HG03039 (cell line): ENCODE measurements around the gene ZDHHC24.

Source experiments
- ATAC-seq: cut with Tn5 transposase; IDR thresholded peaks from one replicate; pipeline ENCODE4 v1.9.1; 2021; ENCODE audit warnings: mild to moderate bottlenecking, moderate library complexity; ENCODE audit not compliant: unreplicated experiment

Gene ZDHHC24

GRCh38 chr11:66567787-66568123, 21.9 kb upstream of the ZDHHC24 start:
- no peak for ATAC-seq

DNA sequence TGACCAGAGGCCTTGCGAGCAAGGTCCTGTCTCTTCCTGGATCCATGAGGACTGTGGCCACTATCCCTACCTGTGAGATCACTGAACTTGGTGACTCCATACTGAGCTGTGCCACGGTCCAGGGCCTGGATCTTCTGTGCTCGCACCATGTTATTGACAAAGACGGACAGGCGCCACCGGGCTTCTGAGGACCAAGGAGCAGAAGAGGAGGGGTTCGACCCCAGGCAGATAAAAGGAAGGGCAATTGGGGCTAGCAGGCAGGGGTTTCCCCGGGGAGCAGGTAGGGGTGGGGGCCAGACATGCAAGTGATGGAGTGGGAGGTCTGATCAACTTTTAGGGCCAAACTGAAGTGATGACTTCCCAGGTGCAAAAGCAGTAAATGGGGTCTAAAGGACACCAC, 20.4 kb upstream of the ZDHHC24 start:
- no peak for ATAC-seq

DNA sequence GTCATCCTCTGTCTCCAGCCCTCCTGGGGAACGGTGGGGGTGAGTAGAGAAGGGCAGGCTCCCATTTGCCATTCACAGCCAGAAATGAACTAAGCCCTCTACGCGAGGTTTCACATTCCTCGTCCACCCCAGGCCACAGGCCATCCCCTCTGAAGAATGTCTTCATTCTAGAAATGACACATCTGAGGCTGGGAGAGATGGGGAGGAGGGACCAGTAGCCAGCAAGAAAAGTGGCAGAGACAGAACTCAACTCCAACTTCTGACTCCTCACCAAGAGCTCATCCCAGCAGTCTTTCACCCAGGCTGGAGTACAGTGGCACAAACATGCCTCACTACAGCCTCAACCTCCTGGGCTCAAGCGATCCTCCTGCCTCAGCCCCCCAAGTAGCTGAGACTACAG, 19.1 kb upstream of the ZDHHC24 start:
- ATAC-seq: no peak

DNA sequence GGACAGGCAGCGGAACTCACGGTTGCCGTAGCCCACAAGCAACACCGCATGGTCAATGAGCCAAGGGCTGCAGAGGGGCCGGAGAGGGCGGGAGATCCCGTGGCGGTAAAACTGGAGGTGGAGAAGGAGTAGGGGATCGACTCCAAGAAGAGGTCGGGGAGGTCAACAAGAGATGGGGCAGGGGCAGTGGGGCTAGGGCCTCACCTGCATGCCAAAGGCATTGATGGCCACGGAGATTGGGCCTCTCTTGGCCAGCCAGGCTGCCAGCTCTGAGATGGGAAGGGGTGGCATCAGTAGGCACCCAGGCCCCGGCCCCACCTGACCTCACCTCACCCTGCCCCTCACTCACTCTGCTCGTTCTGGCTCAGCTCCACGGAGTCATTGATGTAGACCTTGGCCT, 18.7 kb upstream of the ZDHHC24 start:
- no peak for ATAC-seq

GRCh38 chr11:66563832-66564231, 18.0 kb upstream of the ZDHHC24 start:
- no peak for ATAC-seq

DNA sequence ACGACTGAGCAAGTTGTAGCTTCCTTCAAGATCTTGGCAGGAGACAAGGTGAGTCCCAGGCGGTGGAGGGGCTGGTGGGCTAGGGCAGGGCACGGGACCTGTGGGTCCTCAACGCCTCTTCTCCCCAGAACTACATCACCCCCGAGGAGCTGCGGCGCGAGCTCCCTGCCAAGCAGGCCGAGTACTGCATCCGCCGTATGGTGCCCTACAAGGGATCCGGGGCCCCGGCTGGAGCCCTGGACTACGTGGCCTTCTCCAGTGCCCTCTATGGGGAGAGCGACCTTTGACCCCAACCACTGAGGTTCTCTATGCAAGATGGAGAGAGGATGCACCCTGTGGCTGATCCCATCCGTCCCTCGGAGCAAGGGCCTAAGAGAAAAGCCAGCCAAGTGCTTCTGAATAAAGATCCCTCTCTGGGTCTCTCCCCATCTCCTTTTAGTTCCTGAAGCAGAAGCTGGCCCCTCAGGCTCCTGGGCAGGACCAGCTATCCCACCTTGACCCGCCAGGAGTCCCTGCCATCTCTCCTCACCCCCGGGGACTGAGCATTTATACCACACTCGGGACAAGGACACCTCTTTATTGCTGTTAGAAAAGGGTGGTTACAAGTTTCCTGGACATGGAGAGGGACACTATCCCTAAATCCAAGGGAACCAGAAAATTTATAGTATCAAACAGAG, 17.2 kb upstream of the ZDHHC24 start:
- no peak for ATAC-seq

DNA sequence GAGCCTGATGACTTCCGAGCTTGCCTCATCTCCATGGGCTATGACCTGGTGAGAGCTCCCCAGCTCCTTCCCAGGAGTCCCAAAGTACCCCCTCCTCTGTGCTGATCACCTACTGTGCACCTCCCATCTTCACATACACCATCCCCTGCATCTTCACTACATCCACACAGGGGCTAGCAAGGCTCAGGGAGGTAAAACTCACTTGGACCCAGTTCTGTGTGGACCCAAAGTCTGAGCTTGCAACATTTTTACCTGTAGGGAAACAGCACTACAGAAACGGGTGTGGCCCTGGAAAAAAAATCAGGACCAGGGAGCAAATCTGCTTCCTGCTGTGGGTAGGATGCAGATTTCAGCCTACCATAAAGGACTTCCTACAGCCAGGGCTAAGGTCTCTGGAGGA, 16.4 kb upstream of the ZDHHC24 start:
- ATAC-seq: no peak

DNA sequence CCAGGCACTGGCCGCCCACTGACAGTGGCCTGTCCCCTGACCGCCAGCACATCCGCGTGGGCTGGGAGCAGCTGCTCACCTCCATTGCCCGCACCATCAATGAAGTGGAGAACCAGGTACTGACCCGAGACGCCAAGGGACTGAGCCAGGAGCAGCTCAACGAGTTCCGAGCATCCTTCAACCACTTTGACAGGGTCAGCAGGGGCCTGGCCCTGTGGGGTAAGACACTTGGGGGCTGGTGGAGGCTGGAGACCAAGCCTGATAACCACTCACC, 16.1 kb upstream of the ZDHHC24 start:
- no peak for ATAC-seq

GRCh38 chr11:66561178-66561974, 15.5 kb upstream of the ZDHHC24 start:
- no peak for ATAC-seq

DNA sequence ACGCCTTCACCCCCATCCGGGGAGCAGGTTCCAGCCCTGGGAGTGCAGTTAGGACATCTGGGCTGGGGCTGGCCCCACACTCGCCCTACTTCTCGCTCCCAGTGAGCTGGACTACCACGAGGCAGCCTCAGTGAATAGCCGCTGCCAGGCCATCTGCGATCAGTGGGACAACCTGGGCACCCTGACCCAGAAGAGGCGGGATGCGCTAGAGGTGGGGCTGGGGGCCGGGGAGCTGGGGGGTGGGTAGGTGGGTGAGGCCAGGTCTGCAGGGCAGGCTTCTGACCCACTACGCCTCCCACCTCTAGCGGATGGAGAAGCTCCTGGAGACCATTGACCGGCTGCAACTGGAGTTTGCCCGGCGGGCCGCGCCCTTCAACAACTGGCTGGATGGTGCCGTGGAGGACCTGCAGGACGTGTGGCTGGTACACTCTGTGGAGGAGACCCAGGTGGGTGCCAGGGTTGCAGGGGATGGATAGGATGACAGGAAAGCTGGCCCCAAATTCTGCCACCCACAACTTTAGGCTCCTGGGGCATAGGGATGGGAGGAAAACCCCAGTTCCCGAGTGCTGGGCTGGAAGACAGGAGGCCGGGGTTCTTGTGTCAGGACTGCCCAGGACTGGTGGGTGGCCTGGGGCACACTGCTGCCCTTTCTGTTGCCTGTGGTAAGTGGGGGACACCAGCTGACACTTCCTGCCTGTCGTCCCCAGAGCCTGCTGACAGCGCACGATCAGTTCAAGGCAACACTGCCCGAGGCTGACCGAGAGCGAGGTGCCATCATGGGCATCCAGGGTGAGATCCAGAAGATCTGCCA, 14.2 kb upstream of the ZDHHC24 start:
- no peak for ATAC-seq

DNA sequence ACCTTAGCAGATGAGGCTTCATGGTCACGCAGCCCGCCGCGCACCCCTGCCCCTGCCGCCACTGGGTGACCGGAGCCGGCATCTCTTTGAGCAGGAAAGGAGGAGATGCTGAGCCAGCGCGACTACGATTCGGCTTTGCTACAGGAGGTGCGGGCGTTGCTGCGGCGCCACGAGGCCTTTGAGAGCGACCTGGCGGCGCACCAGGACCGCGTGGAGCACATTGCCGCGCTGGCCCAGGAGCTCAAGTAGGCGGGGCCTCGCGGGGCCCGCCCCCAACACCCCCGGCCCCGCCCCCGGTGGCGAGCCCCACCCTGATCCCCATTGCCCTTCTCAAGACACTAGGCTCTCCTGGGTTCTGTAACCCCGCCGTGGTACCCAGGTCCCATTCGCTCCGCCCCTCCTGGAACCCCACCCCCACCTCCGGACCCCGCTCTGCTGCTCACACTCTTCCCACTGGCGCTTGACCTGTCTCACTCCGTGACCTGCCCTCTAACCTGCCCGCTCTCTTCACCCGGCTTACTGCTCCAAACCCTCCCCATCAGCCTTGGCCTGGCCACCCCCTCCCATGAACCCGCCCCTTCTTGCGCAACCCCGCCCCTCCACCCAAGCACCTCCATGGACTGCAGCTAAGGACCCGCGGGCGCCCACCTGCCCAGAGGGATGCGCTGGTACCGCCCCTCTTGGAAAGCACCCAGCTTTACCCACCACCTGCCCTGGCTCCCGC, 13.5 kb upstream of the ZDHHC24 start:
- no peak for ATAC-seq

DNA sequence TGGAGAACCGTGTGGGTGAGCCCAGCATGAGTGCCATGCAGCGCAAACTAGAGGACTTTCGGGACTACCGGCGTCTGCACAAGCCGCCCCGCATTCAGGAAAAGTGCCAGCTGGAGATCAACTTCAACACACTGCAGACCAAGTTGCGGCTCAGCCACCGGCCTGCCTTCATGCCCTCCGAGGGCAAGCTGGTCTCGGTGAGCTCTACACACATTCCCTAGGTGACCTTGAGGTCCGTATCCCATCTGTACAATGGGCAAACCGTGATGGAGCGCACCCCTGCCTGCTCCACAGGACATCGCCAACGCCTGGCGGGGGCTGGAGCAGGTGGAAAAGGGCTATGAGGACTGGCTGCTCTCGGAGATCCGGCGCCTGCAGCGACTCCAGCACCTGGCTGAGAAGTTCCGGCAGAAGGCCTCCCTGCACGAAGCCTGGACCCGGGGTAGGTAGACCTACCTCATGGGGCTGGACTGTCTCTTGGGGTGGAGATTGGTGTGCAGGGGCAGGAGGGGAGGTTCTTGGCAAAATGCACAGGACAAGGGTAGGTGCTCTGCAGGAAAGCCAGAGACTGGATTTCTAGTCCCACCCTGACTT, 12.0 kb upstream of the ZDHHC24 start:
- ATAC-seq: no peak

DNA sequence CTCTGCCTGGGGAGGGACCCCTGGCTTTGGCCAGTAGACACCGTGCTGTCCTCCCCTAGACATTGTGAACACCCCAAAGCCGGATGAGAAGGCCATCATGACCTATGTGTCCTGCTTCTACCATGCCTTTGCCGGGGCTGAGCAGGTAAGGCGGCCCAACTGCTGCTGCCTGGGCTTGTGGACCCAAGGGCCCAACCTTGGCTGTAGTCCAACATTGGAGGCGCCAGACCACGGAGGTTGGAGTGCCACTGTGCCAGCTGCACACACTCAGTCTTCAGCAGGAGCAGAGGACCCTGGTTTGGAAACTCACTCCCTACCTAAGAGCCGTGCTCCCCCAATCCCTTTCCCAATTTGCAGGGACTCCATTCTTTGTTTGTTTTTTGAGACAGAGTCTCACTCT, 10.2 kb upstream of the ZDHHC24 start:
- ATAC-seq: no peak

DNA sequence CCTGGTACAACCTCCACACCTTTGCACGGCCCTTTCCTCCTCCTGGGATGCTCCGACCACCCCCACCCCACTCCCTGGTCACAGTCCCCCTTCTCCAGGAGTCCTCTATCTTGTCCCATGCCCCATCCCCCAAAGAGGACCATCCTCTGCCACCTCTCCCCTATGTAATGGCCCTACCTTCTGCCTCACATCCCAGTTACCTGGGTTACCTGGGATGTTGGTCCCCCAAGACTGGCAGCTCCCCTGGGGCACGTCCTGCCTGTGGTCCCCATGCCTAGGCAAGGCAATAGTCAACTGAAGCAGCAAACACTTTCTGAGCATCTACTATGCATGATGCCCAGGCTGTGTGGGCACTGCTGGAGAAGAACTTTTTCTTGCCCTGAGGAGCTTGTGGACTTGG, 9.6 kb upstream of the ZDHHC24 start:
- no peak for ATAC-seq

- no peak for ATAC-seq
These were observed 8.8 kb upstream of the ZDHHC24 start for GRCh38 chr11:66554602-66555001.

DNA sequence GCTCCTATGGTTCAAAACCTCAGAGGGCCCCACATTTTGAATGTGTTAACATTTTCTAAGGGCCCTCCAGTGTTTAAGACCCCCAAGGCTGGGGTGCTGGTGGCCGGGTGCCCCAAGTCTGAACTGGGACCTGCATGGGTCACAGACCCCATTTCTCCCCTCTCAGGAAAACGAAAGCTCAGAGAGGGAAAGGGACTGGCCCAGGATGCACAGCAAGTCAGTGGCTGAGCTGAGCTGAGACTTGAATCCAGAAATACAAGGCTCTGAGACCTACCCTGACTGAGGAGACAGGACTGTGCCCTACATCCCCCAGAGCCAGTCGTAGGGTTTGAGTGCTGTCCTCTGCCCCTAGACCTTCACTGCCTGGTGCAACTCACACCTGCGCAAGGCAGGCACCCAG, 5.0 kb upstream of the ZDHHC24 start:
- no peak for ATAC-seq

- ATAC-seq: no peak
These were observed 3.8 kb upstream of the ZDHHC24 start for GRCh38 chr11:66549696-66550095.

DNA sequence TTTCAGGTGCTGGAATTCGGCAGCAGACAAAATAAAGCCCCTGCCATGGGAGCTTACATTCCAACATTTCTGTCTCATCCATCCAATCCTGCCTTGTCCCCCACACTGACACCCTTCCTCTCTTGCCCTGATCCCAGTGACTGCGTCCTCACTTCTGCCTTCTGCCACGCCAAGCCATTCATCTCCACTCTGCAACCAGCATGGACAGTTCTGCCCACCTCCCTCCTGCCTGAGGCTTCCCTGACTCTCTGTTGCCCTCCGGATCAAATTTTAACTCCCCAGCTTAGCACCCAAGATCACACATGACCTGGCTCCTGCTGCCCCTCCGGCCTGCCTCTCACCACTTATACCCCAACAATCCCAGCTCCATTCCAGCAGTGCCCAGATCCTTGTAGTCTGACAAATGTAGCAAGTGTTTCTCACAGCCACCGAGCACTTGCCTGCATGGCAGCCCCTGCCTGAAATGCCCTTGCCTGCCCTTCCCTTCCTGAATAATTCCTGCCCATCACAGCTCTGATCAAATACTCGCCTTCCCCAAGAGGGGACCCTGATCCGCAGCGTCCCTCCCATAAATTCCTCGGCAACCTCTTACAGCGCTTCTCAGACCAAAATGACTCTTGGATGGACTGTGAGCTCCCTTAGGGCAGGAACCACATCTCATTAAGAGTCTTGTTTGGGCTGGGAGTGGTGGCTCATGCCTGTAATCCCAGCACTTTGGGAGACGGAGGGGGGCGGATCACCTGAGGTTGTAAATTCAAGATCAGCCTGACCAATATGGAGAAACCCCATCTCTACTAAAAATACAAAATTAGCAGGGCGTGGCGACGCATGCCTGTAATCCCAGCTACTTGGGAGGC, 3.2 kb upstream of the ZDHHC24 start:
- no peak for ATAC-seq

- ATAC-seq: no peak
These were observed 2.2 kb upstream of the ZDHHC24 start for GRCh38 chr11:66548041-66548440.

GRCh38 chr11:66547662-66548009, 1.8 kb upstream of the ZDHHC24 start:
- ATAC-seq: no peak
